Heart right ventricle (tissue), 16 donors: ENCODE measurements around the gene CEP128. TPM values are rescaled to one million over a fixed set of nuclear protein-coding genes. Genes with fewer than 3 reads are reported as not detected.

Experiments
- ATAC-seq, 8 donors: fragments of 200-7000 bp; cut with Tn5 transposase; one replicate each; pipeline ENCODE4 v1.9.1; 2020; ENCODE audit warnings: mild to moderate bottlenecking in 8 of 8, moderate library complexity in 8 of 8, moderate number of reproducible peaks in 1 of 8
- DNase-seq, 2 donors: peaks; one replicate each; pipeline ENCODE4 v3.0.0-alpha.2; 2020
- H3K27ac ChIP-seq, 10 donors: fragments of 200-600 bp; sonication (generic) in 2 of 10; one replicate each; pipeline versions ENCODE4 v1.5.0 to v1.8.0; 2020 to 2022; ENCODE audit warnings: mild to moderate bottlenecking in 3 of 10
- H3K27me3 ChIP-seq, 7 donors: fragments of 200-600 bp; one replicate each; pipeline ENCODE4 v1.8.0; 2021 to 2022; ENCODE audit warnings: mild to moderate bottlenecking in 2 of 7
- H3K36me3 ChIP-seq, 9 donors: fragments of 200-600 bp; sonication (generic) in 1 of 9; one replicate each; pipeline versions ENCODE4 v1.5.0 to v1.8.0; 2020 to 2022; ENCODE audit warnings: mild to moderate bottlenecking in 2 of 9
- H3K4me1 ChIP-seq, 9 donors: fragments of 200-600 bp; sonication (generic) in 1 of 9; one replicate each; pipeline versions ENCODE4 v1.5.0 to v1.8.0; 2020 to 2022; ENCODE audit warnings: mild to moderate bottlenecking in 4 of 9
- H3K4me3 ChIP-seq, 10 donors: fragments of 200-600 bp; sonication (generic) in 2 of 10; one replicate each; pipeline versions ENCODE4 v1.5.0 to v1.8.0; 2020 to 2022; ENCODE audit warnings: mild to moderate bottlenecking in 7 of 10, moderate library complexity in 2 of 10
- H3K9me3 ChIP-seq, 11 donors: fragments of 200-600 bp in 10 of 11; sonication (generic) in 2 of 11; one replicate each; pipeline versions ENCODE4 v1.5.0 to v1.8.0; 2013 to 2022; ENCODE audit warnings: mild to moderate bottlenecking in 2 of 11, control low read depth in 1 of 11, moderate library complexity in 1 of 11
- whole genome bisulfite sequencing, 2 donors: extraction: QIAGEN DNeasy Blood & Tissue Kit; methylation state at CpG; one replicate each; pipeline ENCODE4 v1.1.7; 2013; ENCODE audit warnings: inconsistent platforms in 1 of 2; 5-methylcytosine and 5-hydroxymethylcytosine counted together
- intact Hi-C, 10 donors: fragments of 100-400 bp; cut with DNase I; formaldehyde crosslinking; loops; one replicate each; pipeline versions ENCODE4 v1.11.1 to v1.14.2; 2022
- polyA plus RNA-seq, 2 donors: library from polyadenylated mRNA; stranded (reverse); fragments of 200-250 nt; gene quantifications; one replicate each; pipeline ENCODE4 v1.2.3, GENCODE V29; 2013
- total RNA-seq, 10 donors: library from RNA; stranded (reverse); fragmentation: NEBNext Ultra II Directional in 3 of 10; extraction: Animal tissue kit (Norgen Biotek cat#: 25700) in 3 of 10; gene quantifications; one replicate each; pipeline versions ENCODE4 v1.2.1 to v1.2.4, GENCODE V29; 2021 to 2023
- TF ChIP-seq, protein P1 (sequence below), 9 donors: fragments of 200-600 bp; sonication (generic) in 2 of 9; IDR thresholded peaks; one replicate each; pipeline versions ENCODE4 v1.5.0 to v1.8.0; 2021 to 2022; ENCODE audit warnings: antibody characterized with exemption in 9 of 9, mild to moderate bottlenecking in 5 of 9, moderate library complexity in 1 of 9
- donor health status: Arrhythmogenic right ventricular cardiomyopathy.
- donor health status: ischemic (EF 13 %, LVEDD 7.1; RV severe dilation, severe dysfunction).
- donor health status: healthy with polysubstance abuse.
- donor health status: DM: no; HTN: yes; CAD: no.
- donor health status: DM: no; HTN: no; CAD: no.
- donor health status: ischemic (EF 25% LVEDD 6.9; RV normal size, moderate dysfunction).
- donor health status: ischemic (EF 25% LVEDD 5.7; RV mildly dilated, moderate dysfunction).
- donor health status: healthy.
- donor health status: DM: yes; HTN: yes; CAD: no.
- donor health status: Ischemic cardiomyopathy.
- donor health status: ischemic (EF 35%, LVEDD 5.7; RV mildly dilated, moderate dysfunction).
- donor health status: nonischemic (EF 11% LVEDD 7.7; RV severe dilation, severe dysfunction).
- donor health status: DM: yes; HTN: yes; CAD: no.
- donor health status: PGD.
- donor health status: ischemic (EF 29% LVEDD 5.4; RV normal size, mild dysfunction).
- donor health status: nonischemic (EF 23%, LVEDD 6.1; RV moderate dilation, normal function).

CEP128 gene
- total and polyA plus RNA-seq, 12 donors: 0.93 to 4.9 (median 3.3) TPM

GRCh38 chr14:80544366-80544765, 397.2 kb downstream of the CEP128 start:
- Histone ChIP-seq H3K4me1 (no peaks in the 10 kb centered on the region), H3K27ac (no peak overlapping the region), H3K36me3 (no peaks in the 10 kb centered on the region), H3K9me3 (peaks cover 0 to 16% (median 5%) of the 10 kb centered on the region in 11 donors), H3K4me3 (no peak overlapping the region), H3K27me3 (no peaks in the 10 kb centered on the region)
- WGBS, 2 donors: 99% methylated on average over 2 of the region's 2 CpGs
- ATAC-seq (no peak), DNase-seq (no peak)
- intact Hi-C loops: no loop called here
- TF ChIP-seq, protein P1, sequence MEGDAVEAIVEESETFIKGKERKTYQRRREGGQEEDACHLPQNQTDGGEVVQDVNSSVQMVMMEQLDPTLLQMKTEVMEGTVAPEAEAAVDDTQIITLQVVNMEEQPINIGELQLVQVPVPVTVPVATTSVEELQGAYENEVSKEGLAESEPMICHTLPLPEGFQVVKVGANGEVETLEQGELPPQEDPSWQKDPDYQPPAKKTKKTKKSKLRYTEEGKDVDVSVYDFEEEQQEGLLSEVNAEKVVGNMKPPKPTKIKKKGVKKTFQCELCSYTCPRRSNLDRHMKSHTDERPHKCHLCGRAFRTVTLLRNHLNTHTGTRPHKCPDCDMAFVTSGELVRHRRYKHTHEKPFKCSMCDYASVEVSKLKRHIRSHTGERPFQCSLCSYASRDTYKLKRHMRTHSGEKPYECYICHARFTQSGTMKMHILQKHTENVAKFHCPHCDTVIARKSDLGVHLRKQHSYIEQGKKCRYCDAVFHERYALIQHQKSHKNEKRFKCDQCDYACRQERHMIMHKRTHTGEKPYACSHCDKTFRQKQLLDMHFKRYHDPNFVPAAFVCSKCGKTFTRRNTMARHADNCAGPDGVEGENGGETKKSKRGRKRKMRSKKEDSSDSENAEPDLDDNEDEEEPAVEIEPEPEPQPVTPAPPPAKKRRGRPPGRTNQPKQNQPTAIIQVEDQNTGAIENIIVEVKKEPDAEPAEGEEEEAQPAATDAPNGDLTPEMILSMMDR (IDR thresholded peaks at IDR 0.05): no peak

DNA sequence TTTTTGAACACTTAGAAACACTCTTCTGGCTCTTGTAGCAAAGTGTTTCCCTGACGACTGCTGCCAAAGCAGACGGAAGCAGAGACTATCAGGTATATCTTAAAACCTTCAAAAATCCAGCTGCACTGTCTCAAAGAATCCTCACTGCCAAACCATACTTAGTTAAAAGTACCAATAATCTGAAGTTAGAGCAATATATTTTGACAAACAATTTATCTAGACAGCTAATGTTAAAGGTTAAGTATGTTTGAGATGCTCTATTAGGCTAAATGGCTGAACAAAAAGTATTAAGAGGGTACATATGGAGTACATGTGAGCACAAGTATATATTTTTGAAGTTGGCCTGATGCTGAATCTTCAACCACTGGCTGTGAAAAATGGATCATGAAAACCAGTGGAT, 398.3 kb downstream of the CEP128 start:
- DNase-seq (no peak), ATAC-seq (no peak)
- peaks cover 0 to 19% (median 5%) of the 10 kb centered on the region in 11 donors for H3K9me3 ChIP-seq
- H3K36me3 ChIP-seq: no peaks in the 10 kb centered on the region
- H3K4me3 ChIP-seq: no peak overlapping the region
- no peaks in the 10 kb centered on the region for H3K4me1 ChIP-seq
- TF ChIP-seq, protein P1 (IDR thresholded peaks at IDR 0.05): no peak
- intact Hi-C loops: no loop called here
- WGBS, 2 donors: 77 to 85% methylated on average over 2 of the region's 2 CpGs
- H3K27me3 ChIP-seq: no peaks in the 10 kb centered on the region
- H3K27ac ChIP-seq: no peak overlapping the region

GRCh38 chr14:80538633-80539375, 402.7 kb downstream of the CEP128 start:
- DNase-seq (no peak), ATAC-seq (no peak)
- H3K36me3 ChIP-seq: no peaks in the 10 kb centered on the region
- WGBS, 2 donors: 94% methylated on average over 7 of the region's 7 CpGs
- H3K9me3 ChIP-seq: peaks cover 0 to 19% (median 5%) of the 10 kb centered on the region in 11 donors
- no peaks in the 10 kb centered on the region for H3K4me1 ChIP-seq
- no peak overlapping the region for H3K27ac ChIP-seq
- H3K4me3 ChIP-seq: no peak overlapping the region
- intact Hi-C loops: no loop called here
- H3K27me3 ChIP-seq: no peaks in the 10 kb centered on the region
- TF ChIP-seq, protein P1 (IDR thresholded peaks at IDR 0.05): no peak

- peaks cover 0 to 19% (median 5%) of the 10 kb centered on the region in 11 donors for H3K9me3 ChIP-seq
- ATAC-seq (no peak), DNase-seq (no peak)
- 91 to 94% methylated on average over 5 of the region's 5 CpGs for WGBS, 2 donors
- H3K4me3 ChIP-seq: no peak overlapping the region
- H3K27ac ChIP-seq: no peak overlapping the region
- H3K4me1 ChIP-seq: no peaks in the 10 kb centered on the region
- H3K36me3 ChIP-seq: no peaks in the 10 kb centered on the region
- no peaks in the 10 kb centered on the region for H3K27me3 ChIP-seq
- intact Hi-C loops: no loop called here
- TF ChIP-seq, protein P1 (IDR thresholded peaks at IDR 0.05): no peak
These were observed 403.9 kb downstream of the CEP128 start for GRCh38 chr14:80537626-80538025.
